SK-N-SH (cell line): ENCODE data around the gene MPPED2. TPM values are rescaled to one million over a fixed set of nuclear protein-coding genes. Genes with fewer than 3 reads are reported as not detected.

ENCODE experiments used
- CTCF ChIA-PET: fragments of 300-600, 350-600 bp; formaldehyde crosslinking; extraction: SDS; loops from one replicate; lab custom pipeline; 2021; lab: Yijun Ruan, JAX
- POLR2A ChIA-PET: fragments of 350-600 bp; sonication (Branson Sonifier 250); formaldehyde crosslinking; extraction: SDS; loops from one replicate; lab custom pipeline; 2020; ENCODE audit warnings: antibody characterized with exemption, inconsistent platforms; lab: Yijun Ruan, JAX
- DNase-seq: peaks from one replicate; pipeline ENCODE4 v3.0.0; 2012
- H2AFZ ChIP-seq: fragments of 200-600 bp; sonication (generic); 2 replicates; pipeline ENCODE4 v1.8.1; 2016; ENCODE audit warnings: antibody characterized with exemption, mild to moderate bottlenecking, low read depth
- H3F3A ChIP-seq: fragments of 200-600 bp; sonication (generic); replicated peaks from 2 replicates; pipeline ENCODE3; 2016; ENCODE audit warnings: antibody characterized with exemption, mild to moderate bottlenecking; ENCODE audit not compliant: insufficient read depth
- H3K27ac ChIP-seq, 2 experiments: fragments of 200-500 bp in 1 of 2; fragments of 200-600 bp in 1 of 2; sonication (Bioruptor generic) in 1 of 2; sonication (generic), shearing (Covaris generic) in 1 of 2; 2 replicates each; pipeline versions ENCODE4 v1.5.1 to v1.6.1; 2014 to 2016; ENCODE audit warnings: low read depth in 2 of 2, inconsistent platforms in 1 of 2, low read length in 1 of 2, mild to moderate bottlenecking in 1 of 2, mixed read lengths in 1 of 2
- H3K27me3 ChIP-seq: fragments of 200-600 bp; sonication (generic), shearing (Covaris generic); 2 replicates; pipeline ENCODE4 v1.6.1; 2016; ENCODE audit warnings: mixed run types; ENCODE audit not compliant: insufficient read depth
- H3K36me3 ChIP-seq, 2 experiments: fragments of 200-500 bp in 1 of 2; fragments of 200-600 bp in 1 of 2; sonication (Bioruptor generic) in 1 of 2; sonication (generic) in 1 of 2; replicated peaks in 1 of 2; 2 replicates each; pipeline versions ENCODE3 to v1.5.1; 2014 to 2016; ENCODE audit warnings: low read length in 1 of 2, mild to moderate bottlenecking in 1 of 2; ENCODE audit not compliant: insufficient read depth in 2 of 2, control insufficient read depth in 1 of 2
- H3K4me1 ChIP-seq, 2 experiments: fragments of 200-500 bp in 1 of 2; fragments of 200-600 bp in 1 of 2; sonication (Bioruptor generic) in 1 of 2; sonication (generic), shearing (Covaris generic) in 1 of 2; 2 replicates each; pipeline versions ENCODE4 v1.5.1 to v1.6.1; 2014 to 2016; ENCODE audit warnings: low read depth in 1 of 2, low read length in 1 of 2, mixed run types in 1 of 2; ENCODE audit not compliant: insufficient read depth in 2 of 2, control insufficient read depth in 1 of 2
- H3K4me2 ChIP-seq: fragments of 200-600 bp; sonication (generic), shearing (Covaris generic); 2 replicates; pipeline ENCODE4 v1.6.1; 2017; ENCODE audit warnings: mixed run types
- H3K4me3 ChIP-seq, 2 experiments: fragments of 200-500 bp in 1 of 2; fragments of 200-600 bp in 1 of 2; sonication (Bioruptor generic) in 1 of 2; sonication (generic), shearing (Covaris generic) in 1 of 2; 2 replicates each; pipeline versions ENCODE4 v1.5.1 to v1.8.1; 2014 to 2016; ENCODE audit warnings: low read depth in 2 of 2, inconsistent platforms in 1 of 2, low read length in 1 of 2, mild to moderate bottlenecking in 1 of 2, mixed read lengths in 1 of 2, moderate library complexity in 1 of 2
- H3K79me2 ChIP-seq: fragments of 200-600 bp; sonication (generic); 2 replicates; pipeline ENCODE4 v1.8.1; 2017; ENCODE audit warnings: mild to moderate bottlenecking; ENCODE audit not compliant: insufficient read depth
- H3K9ac ChIP-seq: fragments of 200-600 bp; sonication (generic); 2 replicates; pipeline ENCODE4 v1.6.1; 2017; ENCODE audit warnings: mixed run types
- H3K9me2 ChIP-seq: fragments of 200-600 bp; sonication (generic); 2 replicates; pipeline ENCODE4 v1.6.1; 2017; ENCODE audit warnings: mixed run types
- H3K9me3 ChIP-seq: fragments of 200-600 bp; sonication (generic); 2 replicates; pipeline ENCODE4 v1.6.1; 2017; ENCODE audit warnings: mixed run types, mild to moderate bottlenecking, moderate library complexity
- H4K20me1 ChIP-seq: fragments of 200-600 bp; sonication (generic); 2 replicates; pipeline ENCODE4 v1.6.1; 2017; ENCODE audit warnings: mild to moderate bottlenecking, mixed run types; ENCODE audit not compliant: insufficient read depth
- FOXJ3 ChIP-seq: sonication (generic); formaldehyde crosslinking; IDR thresholded peaks from 2 replicates; pipeline ENCODE4 v1.5.1; 2020; ENCODE audit warnings: mild to moderate bottlenecking, missing genetic modification reagents
- GATA2 ChIP-seq: sonication (generic); formaldehyde crosslinking; IDR thresholded peaks from 2 replicates; pipeline ENCODE4 v1.5.0; 2020; ENCODE audit warnings: mild to moderate bottlenecking, missing genetic modification reagents
- POLR2AphosphoS5 ChIP-seq: IDR thresholded peaks from 2 replicates; pipeline ENCODE4 v1.6.1; 2012; ENCODE audit warnings: low read depth, low read length
- RFX5 ChIP-seq: IDR thresholded peaks from 2 replicates; pipeline ENCODE4 v1.6.1; 2012; ENCODE audit warnings: mild to moderate bottlenecking, improper control_type of control experiment, low read length
- SIN3A ChIP-seq: IDR thresholded peaks from 2 replicates; pipeline ENCODE4 v1.6.1; 2012; ENCODE audit warnings: low read depth, mild to moderate bottlenecking, low read length, moderate library complexity, borderline replicate concordance
- SMC3 ChIP-seq: IDR thresholded peaks from 2 replicates; pipeline ENCODE4 v1.6.1; 2012; ENCODE audit warnings: low read depth, low read length, improper control_type of control experiment
- TCF12 ChIP-seq: IDR thresholded peaks from 2 replicates; pipeline ENCODE4 v1.4.0; 2012
- WGBS: methylation state at CpG from one replicate; pipeline ENCODE4 v1.1.6; 2017; ENCODE audit warnings: low lambda C conversion rate; 5-methylcytosine and 5-hydroxymethylcytosine counted together
- polyA plus RNA-seq, 3 experiments: library from polyadenylated mRNA; depleted of rRNA; stranded (reverse); fragments of >200 nt; gene quantifications; 2 replicates each; pipeline ENCODE4 v1.2.3, GENCODE V29; 2012
- TF ChIP-seq, protein P1 (sequence below): fragments of 150-350 bp; IDR thresholded peaks from 2 replicates; pipeline ENCODE4 v1.6.1; 2016; ENCODE audit warnings: mild to moderate bottlenecking, low read depth, low read length
- TF ChIP-seq, protein P2 (sequence below): fragments of 200-600 bp; sonication (generic); IDR thresholded peaks from 2 replicates; pipeline ENCODE4 v1.6.1; 2017; ENCODE audit warnings: antibody characterized with exemption, mild to moderate bottlenecking, moderate library complexity
- TF ChIP-seq, protein P3 (sequence below): IDR thresholded peaks from 2 replicates; pipeline ENCODE4; 2012
- TF ChIP-seq, protein P4 (sequence below): IDR thresholded peaks from 2 replicates; pipeline ENCODE4 v1.4.0; 2012; ENCODE audit warnings: low read depth, borderline replicate concordance

Gene MPPED2
- polyA plus RNA-seq, 1 of the 3 experiments (the other 2 are of a cell fraction), result 0.05 TPM

DNA sequence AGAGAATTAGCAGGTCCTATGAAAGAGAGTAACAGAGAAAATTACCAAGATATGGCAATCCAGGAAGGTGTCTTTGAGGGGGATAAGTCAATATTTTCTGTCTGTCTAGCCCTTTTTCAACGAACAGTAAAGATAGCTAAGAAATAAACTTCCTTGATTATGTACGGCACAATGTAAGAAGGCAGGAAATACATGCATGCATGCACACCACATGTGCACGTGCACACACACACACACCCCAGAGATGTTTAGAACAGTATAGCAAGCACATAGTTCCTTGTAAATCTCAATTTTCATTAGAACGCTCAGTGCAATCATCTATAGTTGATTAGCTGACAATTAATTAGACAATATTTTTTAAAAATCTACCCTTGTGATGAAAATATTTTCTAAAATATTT lies 74.7 kb downstream of the MPPED2 start:
- Histone ChIP-seq H3K27me3 (no peaks in the 10 kb centered on the region), H3K27ac (no peak overlapping the region), H3F3A (no peaks in the 10 kb centered on the region), H3K4me3 (no peak overlapping the region), H3K4me1 (no peaks in the 10 kb centered on the region; a peak in 1 of 4 replicates), H3K9me3 (no peaks in the 10 kb centered on the region), H3K9me2 (no peaks in the 10 kb centered on the region), H3K4me2 (no peak overlapping the region), H3K9ac (no peak overlapping the region), H2AFZ (no peak overlapping the region), H3K79me2 (no peaks in the 10 kb centered on the region), H4K20me1 (no peaks in the 10 kb centered on the region), H3K36me3 (no peaks in the 10 kb centered on the region)
- POLR2A ChIA-PET, result no interaction called here
- no peak for DNase-seq
- TF ChIP-seq RFX5 (no peak), TCF12 (no peak), GATA2 (CRISPR knock-in tag) (no peak), FOXJ3 (CRISPR knock-in tag) (no peak), POLR2AphosphoS5 (no peak), SMC3 (no peak)
- TF ChIP-seq, protein P1, sequence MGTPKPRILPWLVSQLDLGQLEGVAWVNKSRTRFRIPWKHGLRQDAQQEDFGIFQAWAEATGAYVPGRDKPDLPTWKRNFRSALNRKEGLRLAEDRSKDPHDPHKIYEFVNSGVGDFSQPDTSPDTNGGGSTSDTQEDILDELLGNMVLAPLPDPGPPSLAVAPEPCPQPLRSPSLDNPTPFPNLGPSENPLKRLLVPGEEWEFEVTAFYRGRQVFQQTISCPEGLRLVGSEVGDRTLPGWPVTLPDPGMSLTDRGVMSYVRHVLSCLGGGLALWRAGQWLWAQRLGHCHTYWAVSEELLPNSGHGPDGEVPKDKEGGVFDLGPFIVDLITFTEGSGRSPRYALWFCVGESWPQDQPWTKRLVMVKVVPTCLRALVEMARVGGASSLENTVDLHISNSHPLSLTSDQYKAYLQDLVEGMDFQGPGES, result no peak
- TF ChIP-seq, protein P2, sequence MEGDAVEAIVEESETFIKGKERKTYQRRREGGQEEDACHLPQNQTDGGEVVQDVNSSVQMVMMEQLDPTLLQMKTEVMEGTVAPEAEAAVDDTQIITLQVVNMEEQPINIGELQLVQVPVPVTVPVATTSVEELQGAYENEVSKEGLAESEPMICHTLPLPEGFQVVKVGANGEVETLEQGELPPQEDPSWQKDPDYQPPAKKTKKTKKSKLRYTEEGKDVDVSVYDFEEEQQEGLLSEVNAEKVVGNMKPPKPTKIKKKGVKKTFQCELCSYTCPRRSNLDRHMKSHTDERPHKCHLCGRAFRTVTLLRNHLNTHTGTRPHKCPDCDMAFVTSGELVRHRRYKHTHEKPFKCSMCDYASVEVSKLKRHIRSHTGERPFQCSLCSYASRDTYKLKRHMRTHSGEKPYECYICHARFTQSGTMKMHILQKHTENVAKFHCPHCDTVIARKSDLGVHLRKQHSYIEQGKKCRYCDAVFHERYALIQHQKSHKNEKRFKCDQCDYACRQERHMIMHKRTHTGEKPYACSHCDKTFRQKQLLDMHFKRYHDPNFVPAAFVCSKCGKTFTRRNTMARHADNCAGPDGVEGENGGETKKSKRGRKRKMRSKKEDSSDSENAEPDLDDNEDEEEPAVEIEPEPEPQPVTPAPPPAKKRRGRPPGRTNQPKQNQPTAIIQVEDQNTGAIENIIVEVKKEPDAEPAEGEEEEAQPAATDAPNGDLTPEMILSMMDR, result no peak
- TF ChIP-seq, protein P3, sequence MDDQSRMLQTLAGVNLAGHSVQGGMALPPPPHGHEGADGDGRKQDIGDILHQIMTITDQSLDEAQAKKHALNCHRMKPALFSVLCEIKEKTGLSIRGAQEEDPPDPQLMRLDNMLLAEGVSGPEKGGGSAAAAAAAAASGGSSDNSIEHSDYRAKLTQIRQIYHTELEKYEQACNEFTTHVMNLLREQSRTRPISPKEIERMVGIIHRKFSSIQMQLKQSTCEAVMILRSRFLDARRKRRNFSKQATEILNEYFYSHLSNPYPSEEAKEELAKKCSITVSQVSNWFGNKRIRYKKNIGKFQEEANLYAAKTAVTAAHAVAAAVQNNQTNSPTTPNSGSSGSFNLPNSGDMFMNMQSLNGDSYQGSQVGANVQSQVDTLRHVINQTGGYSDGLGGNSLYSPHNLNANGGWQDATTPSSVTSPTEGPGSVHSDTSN, result no peak
- WGBS, result 40% methylated on average over 4 of the region's 4 CpGs
- CTCF ChIA-PET, result interaction anchor here (1.3 kb wide), 1 partner anchor 13 kb away, joined by 3 read pairs; no protein-coding TSS in a partner anchor

DNA sequence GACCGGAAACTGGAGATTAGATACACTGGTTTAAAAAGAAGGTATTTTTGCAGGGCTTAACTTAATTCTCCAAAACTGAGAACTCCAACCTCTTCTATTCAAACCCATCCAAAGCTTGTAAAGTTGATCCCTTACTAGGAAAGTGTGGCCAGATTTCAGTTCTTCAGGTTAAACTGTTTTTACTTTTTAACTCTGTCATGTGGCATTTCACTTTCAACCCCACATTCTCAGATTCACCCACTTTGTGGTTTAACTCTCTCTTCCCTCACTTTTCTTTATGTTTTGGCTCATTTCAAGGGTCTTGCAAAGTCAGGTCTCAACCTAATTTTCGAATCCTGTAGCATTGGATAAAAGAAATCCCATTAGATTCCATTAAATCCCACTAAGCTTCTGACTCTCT lies 75.4 kb downstream of the MPPED2 start:
- Histone ChIP-seq H4K20me1 (no peaks in the 10 kb centered on the region), H3K79me2 (no peaks in the 10 kb centered on the region), H3K9me3 (no peaks in the 10 kb centered on the region), H3F3A (no peaks in the 10 kb centered on the region), H3K36me3 (no peaks in the 10 kb centered on the region), H3K9me2 (no peaks in the 10 kb centered on the region), H2AFZ (no peak overlapping the region), H3K27me3 (no peaks in the 10 kb centered on the region)
- DNase-seq, result no peak
- TF ChIP-seq, protein P4, sequence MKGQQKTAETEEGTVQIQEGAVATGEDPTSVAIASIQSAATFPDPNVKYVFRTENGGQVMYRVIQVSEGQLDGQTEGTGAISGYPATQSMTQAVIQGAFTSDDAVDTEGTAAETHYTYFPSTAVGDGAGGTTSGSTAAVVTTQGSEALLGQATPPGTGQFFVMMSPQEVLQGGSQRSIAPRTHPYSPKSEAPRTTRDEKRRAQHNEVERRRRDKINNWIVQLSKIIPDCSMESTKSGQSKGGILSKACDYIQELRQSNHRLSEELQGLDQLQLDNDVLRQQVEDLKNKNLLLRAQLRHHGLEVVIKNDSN, result no peak
- no peak for TF ChIP-seq SIN3A
- TF ChIP-seq, all 33 proteins: peak for 0
- Histone ChIP-seq H3K9ac (no peak overlapping the region), H3K4me2 (no peak overlapping the region), H3K4me1 (no peaks in the 10 kb centered on the region; a peak in 1 of 4 replicates), H3K27ac (no peak overlapping the region), H3K4me3 (no peak overlapping the region)
- ChIA-PET CTCF (interaction anchor here (1.3 kb wide), 1 partner anchor 14 kb away, joined by 3 read pairs; no protein-coding TSS in a partner anchor), POLR2A (no interaction called here)
- 34% methylated on average over 2 of the region's 2 CpGs for WGBS
